Measurements from ENCODE around the gene ADGRL2. TPM values are rescaled to one million over a fixed set of nuclear protein-coding genes. Genes with fewer than 3 reads are reported as not detected.

The ADGRL2 gene
- total RNA-seq, 1 experiment from 2014 or later: 0.20 TPM

DNA sequence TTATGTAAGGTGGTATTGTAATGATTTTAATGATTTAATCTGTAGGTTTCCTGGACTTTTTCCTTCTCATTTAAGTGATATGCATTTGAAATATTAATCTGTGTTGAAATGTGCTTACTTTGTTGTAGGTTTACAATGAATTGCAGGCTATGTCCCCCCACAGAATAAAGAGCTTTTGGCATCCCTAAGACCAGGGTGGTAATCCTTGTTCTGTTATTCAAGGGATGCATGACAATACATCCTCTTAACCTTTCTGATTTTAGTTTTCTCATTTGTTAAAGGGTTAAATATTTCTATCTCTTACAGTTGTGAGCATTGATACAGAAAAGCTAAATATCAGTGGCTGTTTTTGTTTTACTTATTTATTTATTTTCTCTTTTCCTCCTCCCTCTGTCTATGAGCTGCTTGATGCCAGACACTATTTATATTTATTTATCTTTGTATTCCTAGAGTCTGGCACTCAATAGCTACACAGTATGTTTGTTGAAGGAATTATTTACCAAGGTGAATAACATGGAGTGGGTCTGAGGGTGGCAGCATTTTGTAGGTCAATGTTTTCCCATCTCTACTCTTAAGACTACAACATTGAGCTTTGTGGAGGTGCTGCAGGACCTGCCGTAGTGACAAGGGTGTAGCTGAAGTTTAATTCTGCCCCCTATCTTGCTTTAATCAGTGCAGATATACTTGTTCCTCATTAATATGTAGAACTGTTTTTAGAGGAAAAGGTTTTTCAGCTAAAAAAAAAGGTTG is 19.9 kb upstream of the ADGRL2 start:
- intact Hi-C loops (cut with micrococcal nuclease): no loop called here
- Histone ChIP-seq H3K9me2 (ENCODE audit: insufficient read depth) (no peaks in the 10 kb centered on the region), H3K79me2 (ENCODE audit: insufficient read depth, low read length) (no peaks in the 10 kb centered on the region), H3K27me3 (ENCODE audit: insufficient read depth, low read length) (no peaks in the 10 kb centered on the region), H3K9ac (ENCODE audit: low read length) (no peak overlapping the region), H3K9me3 (ENCODE audit: control insufficient read depth in 1 of 2, insufficient read depth in 1 of 2, low read depth in 1 of 2, low read length in 2 of 2) (no peaks in the 10 kb centered on the region), H3K36me3 (ENCODE audit: control insufficient read depth in 1 of 2, insufficient read depth in 2 of 2, low read length in 2 of 2) (no peaks in the 10 kb centered on the region), H3K27ac (ENCODE audit: low read depth, low read length) (no peak overlapping the region), H3K4me1 (ENCODE audit: control insufficient read depth in 1 of 2, insufficient read depth in 2 of 2, low read length in 2 of 2) (no peaks in the 10 kb centered on the region), H4K20me1 (ENCODE audit: insufficient read depth) (no peaks in the 10 kb centered on the region), H2AFZ (ENCODE audit: low read depth, low read length, poor library complexity, severe bottlenecking) (no peak overlapping the region), H3K4me3 (replicated peaks in 1 of 2; ENCODE audit: low read depth in 1 of 2, low read length in 2 of 2) (no peak overlapping the region), H3K4me2 (ENCODE audit: low read length) (no peak overlapping the region)
- ATAC-seq (no peak), DNase-seq (ENCODE audit: low read depth, low spot score) (no peak)
- TF ChIP-seq MAX (IDR thresholded peaks at IDR 0.05) (no peak), POLR2A (IDR thresholded peaks at IDR 0.05; ENCODE audit: borderline replicate concordance, extremely low read depth, insufficient read depth, insufficient read length) (no peak), TCF7L2 (IDR thresholded peaks at IDR 0.05; ENCODE audit: borderline replicate concordance, extremely low read depth, insufficient read depth, insufficient read length) (no peak), JUND (IDR thresholded peaks at IDR 0.05) (no peak), CBX3 (IDR thresholded peaks at IDR 0.05; ENCODE audit: low read depth) (no peak), RAD21 (IDR thresholded peaks at IDR 0.05; ENCODE audit: low read depth) (no peak), SRF (IDR thresholded peaks at IDR 0.05; ENCODE audit: low read depth) (no peak), SP1 (IDR thresholded peaks at IDR 0.05; ENCODE audit: low read depth) (no peak), ZFX (IDR thresholded peaks at IDR 0.05) (no peak), ELF1 (IDR thresholded peaks at IDR 0.05; ENCODE audit: borderline replicate concordance, low read depth) (no peak), ZNF274 (IDR thresholded peaks at IDR 0.05; ENCODE audit: low read depth, low read length) (no peak), CEBPB (IDR thresholded peaks at IDR 0.05; ENCODE audit: low read depth) (no peak), FOSL1 (IDR thresholded peaks at IDR 0.05; ENCODE audit: low read depth) (no peak)
- POLR2A ChIA-PET: no interaction called here
- RAD21 ChIA-PET (ENCODE audit: low non-redundant PET in 1 of 2, low total read pairs in 2 of 2, uncharacterized antibody in 2 of 2, unreplicated experiment in 2 of 2): no interaction called here
- CTCF ChIA-PET: interaction anchor here (1.4 kb wide), 1 partner anchor 20 kb away, joined by 3 read pairs; no protein-coding TSS in a partner anchor
- no TSS peak for BruUV-seq (replicated peaks)
